Measurements from ENCODE around the gene PPM1K. TPM values are rescaled to one million over a fixed set of nuclear protein-coding genes. Genes with fewer than 3 reads are reported as not detected.

Gene PPM1K
- total and polyA plus RNA-seq, 12 donors: 4.1 to 53.5 (median 23.6) TPM

DNA sequence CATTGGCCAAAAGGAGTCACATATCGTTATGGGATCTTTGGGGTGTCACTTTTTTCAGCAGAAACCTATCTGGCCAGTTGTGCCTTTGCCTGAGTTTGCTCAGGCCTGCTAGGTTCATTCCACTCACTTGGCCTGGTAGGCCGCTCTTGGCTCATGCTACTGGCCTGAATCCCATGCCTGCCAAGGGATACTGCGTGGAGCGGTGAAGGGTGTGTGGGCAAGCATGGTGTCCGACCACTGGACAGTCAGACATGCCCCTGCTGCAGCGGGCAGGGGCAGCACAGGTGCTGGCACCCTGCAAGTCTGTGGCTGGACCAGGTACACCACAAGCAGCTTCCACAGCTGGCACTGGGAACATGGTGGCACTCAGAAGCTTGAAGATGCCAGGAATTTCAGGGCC, 11.3 kb upstream of the PPM1K start:
- no peaks in the 10 kb centered on the region for H3K4me1 ChIP-seq (replicated peaks in 1 of 2)
- intact Hi-C loops (cut with DNase I): loop anchor here in 1 of 2 donors (10.0 kb wide), 1 partner anchor 159 kb away; the partner anchor contains the start of gene HERC5
- H3K36me3 ChIP-seq (replicated peaks in 1 of 2): no peaks in the 10 kb centered on the region
- no peak for DNase-seq
- no peak for TF ChIP-seq POLR2A (IDR thresholded peaks at IDR 0.05)
- TF ChIP-seq, protein P1, sequence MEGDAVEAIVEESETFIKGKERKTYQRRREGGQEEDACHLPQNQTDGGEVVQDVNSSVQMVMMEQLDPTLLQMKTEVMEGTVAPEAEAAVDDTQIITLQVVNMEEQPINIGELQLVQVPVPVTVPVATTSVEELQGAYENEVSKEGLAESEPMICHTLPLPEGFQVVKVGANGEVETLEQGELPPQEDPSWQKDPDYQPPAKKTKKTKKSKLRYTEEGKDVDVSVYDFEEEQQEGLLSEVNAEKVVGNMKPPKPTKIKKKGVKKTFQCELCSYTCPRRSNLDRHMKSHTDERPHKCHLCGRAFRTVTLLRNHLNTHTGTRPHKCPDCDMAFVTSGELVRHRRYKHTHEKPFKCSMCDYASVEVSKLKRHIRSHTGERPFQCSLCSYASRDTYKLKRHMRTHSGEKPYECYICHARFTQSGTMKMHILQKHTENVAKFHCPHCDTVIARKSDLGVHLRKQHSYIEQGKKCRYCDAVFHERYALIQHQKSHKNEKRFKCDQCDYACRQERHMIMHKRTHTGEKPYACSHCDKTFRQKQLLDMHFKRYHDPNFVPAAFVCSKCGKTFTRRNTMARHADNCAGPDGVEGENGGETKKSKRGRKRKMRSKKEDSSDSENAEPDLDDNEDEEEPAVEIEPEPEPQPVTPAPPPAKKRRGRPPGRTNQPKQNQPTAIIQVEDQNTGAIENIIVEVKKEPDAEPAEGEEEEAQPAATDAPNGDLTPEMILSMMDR (IDR thresholded peaks at IDR 0.05): no peak
- no peak overlapping the region for H3K4me3 ChIP-seq
- 96 to 98% (median 97%) methylated on average over 4 to 6 of the region's 6 CpGs for WGBS, 4 donors
- no peaks in the 10 kb centered on the region for H3K9me3 ChIP-seq (replicated peaks in 1 of 3)
- H3K27me3 ChIP-seq: no peaks in the 10 kb centered on the region
- no peak overlapping the region for H3K27ac ChIP-seq

DNA sequence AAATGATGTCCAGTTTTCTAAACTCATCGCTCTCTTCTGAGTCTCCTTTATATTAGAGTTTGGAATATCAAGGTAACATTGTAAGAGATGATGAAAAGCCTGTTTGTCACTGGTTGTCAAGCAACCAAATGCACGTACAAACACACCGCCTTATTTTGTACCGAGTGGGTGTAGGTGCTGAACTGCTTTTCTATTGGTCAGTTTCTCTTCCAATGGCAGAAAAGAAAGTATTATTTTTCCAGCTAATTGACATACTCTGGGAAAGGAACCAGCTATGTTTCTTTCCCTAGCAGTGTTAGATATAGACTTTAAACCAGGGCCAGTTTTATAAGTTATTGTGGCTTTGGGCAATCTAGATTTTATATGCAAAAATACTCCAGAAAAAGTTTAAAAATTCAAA, 6.6 kb upstream of the PPM1K start:
- WGBS, 4 donors: 57 to 66% (median 64%) methylated on average over 4 of the region's 4 CpGs
- Histone ChIP-seq H3K4me3 (no peak overlapping the region), H3K4me1 (replicated peaks in 1 of 2) (no peaks in the 10 kb centered on the region), H3K36me3 (replicated peaks in 1 of 2) (no peaks in the 10 kb centered on the region), H3K27me3 (no peaks in the 10 kb centered on the region), H3K9me3 (replicated peaks in 1 of 3) (no peaks in the 10 kb centered on the region), H3K27ac (no peak overlapping the region)
- TF ChIP-seq, protein P1 (IDR thresholded peaks at IDR 0.05): no peak
- no peak for TF ChIP-seq POLR2A (IDR thresholded peaks at IDR 0.05)
- DNase-seq: peak in 2 of 7 donors; percentile 9 to 57
- intact Hi-C loops (cut with DNase I): loop anchor here in 1 of 2 donors (10.0 kb wide), 1 partner anchor 164 kb away; the partner anchor contains the start of gene HERC5

DNA sequence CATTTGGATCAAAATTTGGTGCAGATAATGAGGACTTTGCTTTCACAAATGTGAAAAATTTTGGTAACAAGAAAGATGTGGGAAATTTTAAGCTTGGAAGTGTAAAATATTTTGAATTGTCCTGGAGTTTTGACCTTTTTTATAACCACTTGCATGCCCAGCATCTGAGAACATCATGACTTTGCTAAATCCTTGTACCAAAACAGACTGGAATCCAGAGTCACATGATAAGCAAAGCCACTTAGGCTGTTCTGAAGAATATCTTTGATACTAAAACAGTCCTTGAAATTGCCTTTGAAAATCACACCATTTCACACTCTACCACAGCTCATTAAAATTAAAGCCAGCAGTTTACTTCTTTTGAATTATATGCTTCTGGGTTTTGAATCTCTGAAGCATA, 2.5 kb upstream of the PPM1K start:
- no peak overlapping the region for H3K27ac ChIP-seq
- H3K9me3 ChIP-seq (replicated peaks in 1 of 3): no peaks in the 10 kb centered on the region
- peaks cover 4 to 21% of the 10 kb centered on the region in 2 donors for H3K4me1 ChIP-seq (replicated peaks in 1 of 2)
- no peaks in the 10 kb centered on the region for H3K27me3 ChIP-seq
- intact Hi-C loops (cut with DNase I): no loop called here
- no peaks in the 10 kb centered on the region for H3K36me3 ChIP-seq (replicated peaks in 1 of 2)
- H3K4me3 ChIP-seq: no peak overlapping the region
- TF ChIP-seq, protein P1 (IDR thresholded peaks at IDR 0.05): no peak
- no peak for TF ChIP-seq POLR2A (IDR thresholded peaks at IDR 0.05)
- DNase-seq: no peak

DNA sequence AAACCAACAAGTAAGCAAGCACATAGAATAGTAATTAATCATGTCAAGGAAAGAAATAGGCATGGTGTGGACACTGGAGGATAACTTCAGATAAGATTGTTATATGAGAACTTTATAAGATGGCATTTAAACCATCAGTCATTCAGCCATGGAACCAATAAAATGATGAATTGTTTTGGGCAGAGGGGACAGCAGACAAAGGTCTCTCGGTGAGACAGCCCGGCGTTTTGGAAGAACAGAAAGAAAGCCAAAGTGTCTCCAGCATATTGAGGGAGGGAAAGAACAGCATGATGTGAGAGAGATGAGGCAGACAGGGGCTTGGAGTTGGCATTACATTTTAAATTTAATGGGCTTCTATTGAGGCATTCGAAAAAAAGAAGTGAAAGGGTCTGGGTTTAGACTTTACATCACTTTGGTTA, 883 bp upstream of the PPM1K start:
- H3K27ac ChIP-seq: peak overlapping the region in 4 of 5 donors; percentile 47 to 99 (median 86)
- no peaks in the 10 kb centered on the region for H3K27me3 ChIP-seq
- DNase-seq: no peak
- WGBS, 4 donors: 8 to 22% (median 13%) methylated on average over 4 of the region's 4 CpGs
- H3K4me1 ChIP-seq (replicated peaks in 1 of 2): peaks cover 4 to 29% of the 10 kb centered on the region in 2 donors
- H3K36me3 ChIP-seq (replicated peaks in 1 of 2): no peaks in the 10 kb centered on the region
- intact Hi-C loops (cut with DNase I): no loop called here
- H3K4me3 ChIP-seq: peak overlapping the region in 2 of 4 donors; percentile 44 to 70
- no peak for TF ChIP-seq POLR2A (IDR thresholded peaks at IDR 0.05)
- TF ChIP-seq, protein P1 (IDR thresholded peaks at IDR 0.05): no peak
- H3K9me3 ChIP-seq (replicated peaks in 1 of 3): no peaks in the 10 kb centered on the region
